KMS-11 (cell line): ENCODE measurements around the gene RHBDD1.

ENCODE experiments used
- H2AFZ ChIP-seq: fragments of 200-600 bp; sonication (generic); 2 replicates; pipeline ENCODE4 v1.6.1; 2016; ENCODE audit warnings: antibody characterized with exemption, mixed run types, low read depth
- H3K27ac ChIP-seq: fragments of 200-600 bp; sonication (generic); 2 replicates; pipeline ENCODE4 v1.6.1; 2016; ENCODE audit warnings: mild to moderate bottlenecking, mixed run types
- H3K27me3 ChIP-seq: fragments of 200-600 bp; sonication (generic); 2 replicates; pipeline ENCODE4 v1.6.1; 2017; ENCODE audit warnings: mild to moderate bottlenecking, low read depth, mixed run types, moderate library complexity; ENCODE audit not compliant: insufficient read depth
- H3K36me3 ChIP-seq: fragments of 200-600 bp; sonication (generic); 2 replicates; pipeline ENCODE4 v1.6.1; 2017; ENCODE audit warnings: mild to moderate bottlenecking, mixed run types; ENCODE audit not compliant: insufficient read depth
- H3K4me1 ChIP-seq: fragments of 200-600 bp; sonication (generic); 2 replicates; pipeline ENCODE4 v1.6.1; 2016; ENCODE audit warnings: mild to moderate bottlenecking, low read depth, mixed run types; ENCODE audit not compliant: poor library complexity, severe bottlenecking
- H3K4me2 ChIP-seq: fragments of 200-600 bp; sonication (generic); 2 replicates; pipeline ENCODE4 v1.7.0; 2016; ENCODE audit warnings: mild to moderate bottlenecking, mixed run types
- H3K4me3 ChIP-seq: fragments of 200-600 bp; sonication (generic); IDR thresholded peaks from 2 replicates; pipeline ENCODE4 v1.6.1; 2017; ENCODE audit warnings: low read depth, low read length, mixed read lengths; ENCODE audit not compliant: insufficient read depth
- H3K79me2 ChIP-seq: fragments of 200-600 bp; sonication (generic); 2 replicates; pipeline ENCODE4 v1.6.1; 2016; ENCODE audit warnings: low read depth, mixed run types; ENCODE audit not compliant: insufficient read depth
- H3K9ac ChIP-seq: fragments of 200-600 bp; sonication (generic); 2 replicates; pipeline ENCODE4 v1.6.1; 2016; ENCODE audit warnings: mild to moderate bottlenecking, mixed run types
- H4K20me1 ChIP-seq: fragments of 200-600 bp; sonication (generic); 2 replicates; pipeline ENCODE4 v1.6.1; 2016; ENCODE audit warnings: mild to moderate bottlenecking, mixed run types; ENCODE audit not compliant: insufficient read depth
- CTCF ChIP-seq: fragments of 200-600 bp; sonication (generic); conservative IDR thresholded peaks from 2 replicates; pipeline ENCODE4 v1.6.1; 2017; ENCODE audit warnings: low read depth, mild to moderate bottlenecking, antibody characterized with exemption, low read length, moderate library complexity, mixed read lengths

Gene RHBDD1

GRCh38 chr2:226888378-226888965, 52.6 kb downstream of the RHBDD1 start:
- H3K9ac ChIP-seq = no peak overlapping the region
- H3K4me2 ChIP-seq = no peak overlapping the region
- no peaks in the 10 kb centered on the region for H3K4me1 ChIP-seq
- no peaks in the 10 kb centered on the region for H3K36me3 ChIP-seq
- no peak overlapping the region for H2AFZ ChIP-seq
- no peak overlapping the region for H3K4me3 ChIP-seq
- H3K27ac ChIP-seq = no peak overlapping the region
- H3K79me2 ChIP-seq = no peaks in the 10 kb centered on the region
- no peaks in the 10 kb centered on the region for H4K20me1 ChIP-seq
- no peaks in the 10 kb centered on the region for H3K27me3 ChIP-seq
- no peak for TF ChIP-seq CTCF

DNA sequence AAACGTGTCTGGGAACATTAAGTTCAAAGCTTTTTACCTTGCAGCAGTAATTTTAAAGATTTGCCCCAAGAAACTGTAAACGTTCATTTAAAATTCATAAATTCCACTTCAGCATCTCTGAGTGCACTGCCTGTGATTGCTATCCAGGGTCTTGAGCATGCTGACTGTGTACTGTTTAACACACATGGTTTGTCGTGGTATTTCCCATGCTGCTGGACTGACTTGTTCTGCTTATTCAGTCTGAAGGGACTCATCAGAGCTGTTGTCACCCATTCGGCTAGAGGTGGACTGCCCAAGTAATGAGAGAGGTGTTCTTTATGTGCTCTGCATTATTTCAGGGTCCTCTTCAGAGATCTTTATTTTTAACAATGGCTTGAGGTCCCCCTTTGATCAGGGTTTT, 53.1 kb downstream of the RHBDD1 start:
- Histone ChIP-seq H3K27me3 (no peaks in the 10 kb centered on the region), H3K36me3 (no peaks in the 10 kb centered on the region), H3K9ac (no peak overlapping the region), H3K79me2 (no peaks in the 10 kb centered on the region), H3K4me3 (no peak overlapping the region), H3K4me1 (no peaks in the 10 kb centered on the region), H2AFZ (no peak overlapping the region), H3K4me2 (no peak overlapping the region), H4K20me1 (no peaks in the 10 kb centered on the region), H3K27ac (no peak overlapping the region)
- TF ChIP-seq CTCF = no peak

- Histone ChIP-seq H2AFZ (no peak overlapping the region), H3K27me3 (no peaks in the 10 kb centered on the region), H3K4me2 (no peak overlapping the region), H3K4me1 (no peaks in the 10 kb centered on the region), H3K4me3 (no peak overlapping the region), H3K79me2 (no peaks in the 10 kb centered on the region), H3K27ac (no peak overlapping the region), H4K20me1 (no peaks in the 10 kb centered on the region), H3K9ac (no peak overlapping the region), H3K36me3 (no peaks in the 10 kb centered on the region)
- TF ChIP-seq CTCF = no peak
Observed at GRCh38 chr2:226890286-226890685, 54.4 kb downstream of the RHBDD1 start.

DNA sequence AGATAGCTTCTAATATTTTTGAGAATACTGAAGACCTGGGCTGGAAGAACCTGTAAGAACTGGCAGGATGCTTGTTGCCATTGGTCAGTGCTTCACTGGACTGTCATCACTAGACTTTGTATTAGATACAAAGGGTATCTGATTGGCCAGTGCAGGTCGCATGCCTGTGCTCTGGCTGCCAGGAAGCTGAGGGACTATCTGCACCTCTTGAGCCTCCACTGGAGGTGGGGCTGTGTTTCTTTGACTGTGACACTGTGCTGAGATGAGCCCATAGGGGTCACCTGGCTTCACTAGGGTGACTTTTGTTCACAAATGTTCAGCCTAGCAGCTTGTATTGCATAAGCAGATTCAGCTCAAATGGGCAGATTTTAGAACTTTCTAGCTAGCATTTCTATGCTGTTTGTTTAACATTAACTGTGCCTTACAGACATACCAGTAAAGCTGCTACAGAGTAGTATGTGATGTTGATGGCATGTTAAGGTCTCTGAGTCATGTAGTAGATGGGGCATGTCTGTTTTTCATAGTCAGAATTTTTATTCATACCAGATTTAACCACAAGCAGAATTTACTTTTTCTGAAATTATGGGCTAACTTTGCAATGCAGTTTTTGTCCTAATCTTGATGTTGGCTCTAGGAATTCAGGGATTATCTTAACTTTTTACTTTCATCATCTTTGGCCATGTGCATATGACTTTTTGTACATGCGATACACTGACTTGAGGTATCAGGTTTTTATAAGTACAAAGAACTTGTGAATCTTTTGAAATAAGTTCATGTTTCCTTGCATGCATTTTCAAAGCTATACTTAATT, 56.1 kb downstream of the RHBDD1 start:
- Histone ChIP-seq H3K4me2 (no peak overlapping the region), H3K27me3 (no peaks in the 10 kb centered on the region), H3K9ac (no peak overlapping the region), H3K4me1 (no peaks in the 10 kb centered on the region), H3K79me2 (no peaks in the 10 kb centered on the region), H3K36me3 (no peaks in the 10 kb centered on the region), H3K27ac (no peak overlapping the region), H2AFZ (no peak overlapping the region), H3K4me3 (no peak overlapping the region), H4K20me1 (no peaks in the 10 kb centered on the region)
- no peak for TF ChIP-seq CTCF
